Posterior vena cava (tissue), 2 donors: ENCODE data around the gene LTBP1. TPM values are rescaled to one million over a fixed set of nuclear protein-coding genes. Genes with fewer than 3 reads are reported as not detected.
"Not testable (repeated sequence)": the region's sequence is repeated elsewhere in the genome, so short reads cannot be mapped to it uniquely, and the experiment has no call there.

Experiments used
- DNase-seq: peaks from one replicate; pipeline ENCODE4 v3.0.0-alpha.2; 2020; ENCODE audit warnings: low spot score
- intact Hi-C, 2 donors: fragments of 100-400 bp; cut with DNase I; formaldehyde crosslinking; loops; one replicate each; pipeline versions ENCODE4 v1.14.1 to v1.14.2; 2022 to 2023
- total RNA-seq, 2 donors: library from RNA; stranded (reverse); fragmentation: NEBNext Ultra II Directional; extraction: Animal tissue kit (Norgen Biotek cat#: 25700); gene quantifications; one replicate each; pipeline ENCODE4 v1.2.1, GENCODE V29; 2021
- donor health status: DM: yes; HTN: yes; CAD: no.
- donor health status: DM: yes; HTN: yes; CAD: no.

LTBP1 gene
- total RNA-seq, 2 donors from 2014 or later = 206 to 235 TPM

GRCh38 chr2:33056170-33056569, 109.4 kb downstream of the LTBP1 start:
- intact Hi-C loops = no loop called here
- DNase-seq = no peak

- DNase-seq, intact Hi-C loops: not testable (repeated sequence)
Observed at GRCh38 chr2:33057307-33058028, 110.7 kb downstream of the LTBP1 start.

GRCh38 chr2:33058716-33059470, 112.1 kb downstream of the LTBP1 start:
- no peak for DNase-seq
- intact Hi-C loops = no loop called here

- DNase-seq = no peak
- intact Hi-C loops = no loop called here
Observed at GRCh38 chr2:33059471-33060156, 112.9 kb downstream of the LTBP1 start.

- intact Hi-C loops = no loop called here
Observed at GRCh38 chr2:33060405-33060804, 113.7 kb downstream of the LTBP1 start.

GRCh38 chr2:33062665-33063250, 116.0 kb downstream of the LTBP1 start:
- intact Hi-C loops = no loop called here
- no peak for DNase-seq

More at GRCh38 chr2:33060405-33060804, 113.7 kb downstream of the LTBP1 start:
- no peak for DNase-seq

- no peak for DNase-seq
- intact Hi-C loops = no loop called here
Observed at GRCh38 chr2:33064349-33064801, 117.6 kb downstream of the LTBP1 start.

- intact Hi-C loops = no loop called here
- no peak for DNase-seq
Observed at GRCh38 chr2:33067598-33067997, 120.8 kb downstream of the LTBP1 start.

GRCh38 chr2:33068261-33068660, 121.5 kb downstream of the LTBP1 start:
- intact Hi-C loops = no loop called here

GRCh38 chr2:33069894-33070651, 123.3 kb downstream of the LTBP1 start:
- intact Hi-C loops = no loop called here
- peak; percentile 88 for DNase-seq

More at GRCh38 chr2:33068261-33068660, 121.5 kb downstream of the LTBP1 start:
- DNase-seq = no peak

GRCh38 chr2:33071591-33071990, 124.8 kb downstream of the LTBP1 start:
- no peak for DNase-seq
- intact Hi-C loops = no loop called here

- DNase-seq = no peak
- intact Hi-C loops = loop anchor here in 1 of 2 donors (2.0 kb wide), 1 partner anchor 44 kb away; no protein-coding TSS in a partner anchor
Observed at GRCh38 chr2:33072614-33073013, 125.9 kb downstream of the LTBP1 start.

GRCh38 chr2:33073018-33073417, 126.3 kb downstream of the LTBP1 start:
- no peak for DNase-seq
- intact Hi-C loops = loop anchor here in 1 of 2 donors (2.0 kb wide), 1 partner anchor 44 kb away; no protein-coding TSS in a partner anchor

GRCh38 chr2:33074197-33074596, 127.4 kb downstream of the LTBP1 start:
- intact Hi-C loops = no loop called here
- no peak for DNase-seq

GRCh38 chr2:33077311-33077710, 130.6 kb downstream of the LTBP1 start:
- DNase-seq = no peak
- intact Hi-C loops = no loop called here

- intact Hi-C loops = no loop called here
- no peak for DNase-seq
Observed at GRCh38 chr2:33077844-33078243, 131.1 kb downstream of the LTBP1 start.

GRCh38 chr2:33081691-33082090, 134.9 kb downstream of the LTBP1 start:
- DNase-seq = no peak
- intact Hi-C loops = loop anchor here in 1 of 2 donors (5.0 kb wide), 1 partner anchor 46 kb away; no protein-coding TSS in a partner anchor

- no peak for DNase-seq
- intact Hi-C loops = loop anchor here in 1 of 2 donors (5.0 kb wide), 1 partner anchor 43 kb away; no protein-coding TSS in a partner anchor
Observed at GRCh38 chr2:33083699-33084387, 137.1 kb downstream of the LTBP1 start.
